GM19468 (cell line): ENCODE results near the gene DGKB.
"Not testable (repeated sequence)": the region's sequence is repeated elsewhere in the genome, so short reads cannot be mapped to it uniquely, and the experiment has no call there.

Experiments
- ATAC-seq: cut with Tn5 transposase; IDR thresholded peaks from one replicate; pipeline ENCODE4 v1.9.1; 2021; ENCODE audit warnings: mild to moderate bottlenecking, moderate library complexity, moderate number of reproducible peaks; ENCODE audit not compliant: unreplicated experiment; ENCODE audit errors: extremely low read depth

Gene DGKB

DNA sequence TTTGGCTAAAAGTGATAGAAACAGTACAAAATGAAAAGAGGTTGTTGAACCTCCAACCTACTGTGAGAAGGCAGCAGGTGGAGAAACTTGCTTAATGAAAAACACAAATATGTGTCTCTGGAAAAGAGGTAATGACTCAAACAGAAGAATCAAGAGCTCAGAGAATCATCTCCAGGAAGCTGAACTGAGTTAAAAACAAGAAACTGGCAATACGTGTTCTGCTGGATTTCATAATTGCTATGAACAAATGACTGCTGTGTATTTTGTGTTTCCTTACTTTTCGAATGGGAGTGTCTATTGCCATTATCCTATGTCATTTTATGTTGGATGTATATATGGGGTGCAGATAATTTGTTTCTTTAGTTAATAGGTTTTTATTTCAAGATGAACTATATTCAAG lies 401.1 kb downstream of the DGKB start:
- ATAC-seq: no peak

DNA sequence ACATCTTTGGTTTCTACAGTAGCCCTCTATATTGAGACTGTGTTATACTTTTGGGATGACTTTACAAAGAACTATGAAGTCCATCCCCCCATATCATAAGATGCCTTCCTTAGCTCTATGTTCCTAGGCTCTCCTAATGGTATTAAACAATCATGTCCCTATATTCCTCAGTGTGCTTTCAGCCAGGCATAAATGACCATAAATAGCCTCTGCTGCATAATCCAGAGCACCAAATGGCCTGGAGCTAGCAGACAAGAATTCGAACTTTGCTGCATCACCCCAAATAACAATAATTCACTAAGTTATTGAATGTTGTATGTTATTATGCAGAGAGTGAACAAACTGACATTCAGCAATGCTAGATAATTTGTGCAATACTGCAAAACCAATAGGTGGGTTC lies 405.2 kb downstream of the DGKB start:
- no peak for ATAC-seq

- ATAC-seq: no peak
These were observed 406.9 kb downstream of the DGKB start for GRCh38 chr7:14495633-14496032.

- no peak for ATAC-seq
These were observed 414.7 kb downstream of the DGKB start for GRCh38 chr7:14487701-14488395.

- no peak for ATAC-seq
These were observed 418.9 kb downstream of the DGKB start for GRCh38 chr7:14483663-14484062.

DNA sequence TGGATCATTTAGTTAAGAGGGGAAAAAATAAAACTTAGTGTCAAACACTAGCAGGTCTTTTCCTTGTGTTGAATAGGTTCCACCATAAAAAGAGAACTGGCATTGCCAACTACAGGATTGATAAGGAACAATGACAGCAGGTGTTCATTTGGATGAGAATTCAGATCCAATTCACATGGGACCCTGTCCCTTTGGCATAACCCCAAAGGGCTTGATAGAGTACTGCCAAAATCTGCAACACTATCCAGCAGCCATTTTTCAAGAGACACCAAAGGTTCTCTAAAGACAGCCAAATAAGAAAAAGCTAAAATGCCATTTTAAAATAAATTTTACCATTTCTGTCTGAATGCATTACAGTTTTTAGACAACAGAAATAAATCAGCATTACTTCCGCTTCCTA lies 422.3 kb downstream of the DGKB start:
- ATAC-seq: no peak

- ATAC-seq: no peak
These were observed 423.6 kb downstream of the DGKB start for GRCh38 chr7:14478834-14479510.

DNA sequence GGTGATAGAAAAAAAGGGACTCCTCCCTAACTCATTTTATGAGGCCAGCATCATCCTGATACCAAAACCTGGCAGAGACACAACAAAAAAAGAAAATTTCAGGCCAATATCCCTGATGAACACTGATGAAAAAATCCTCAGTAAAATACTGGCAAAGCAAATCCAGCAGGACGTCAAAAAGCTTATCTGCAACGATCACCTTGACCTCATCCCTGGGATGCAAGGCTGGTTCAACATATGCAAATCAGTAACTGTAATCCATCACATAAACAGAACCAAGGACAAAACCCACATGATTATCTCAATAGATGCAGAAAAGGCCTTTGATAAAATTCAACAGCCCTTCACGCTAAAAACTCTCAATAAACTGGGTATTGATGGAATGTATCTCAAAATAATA lies 440.8 kb downstream of the DGKB start:
- not testable (repeated sequence) for ATAC-seq

- ATAC-seq: not testable (repeated sequence)
These were observed 443.7 kb downstream of the DGKB start for GRCh38 chr7:14458846-14459245.

DNA sequence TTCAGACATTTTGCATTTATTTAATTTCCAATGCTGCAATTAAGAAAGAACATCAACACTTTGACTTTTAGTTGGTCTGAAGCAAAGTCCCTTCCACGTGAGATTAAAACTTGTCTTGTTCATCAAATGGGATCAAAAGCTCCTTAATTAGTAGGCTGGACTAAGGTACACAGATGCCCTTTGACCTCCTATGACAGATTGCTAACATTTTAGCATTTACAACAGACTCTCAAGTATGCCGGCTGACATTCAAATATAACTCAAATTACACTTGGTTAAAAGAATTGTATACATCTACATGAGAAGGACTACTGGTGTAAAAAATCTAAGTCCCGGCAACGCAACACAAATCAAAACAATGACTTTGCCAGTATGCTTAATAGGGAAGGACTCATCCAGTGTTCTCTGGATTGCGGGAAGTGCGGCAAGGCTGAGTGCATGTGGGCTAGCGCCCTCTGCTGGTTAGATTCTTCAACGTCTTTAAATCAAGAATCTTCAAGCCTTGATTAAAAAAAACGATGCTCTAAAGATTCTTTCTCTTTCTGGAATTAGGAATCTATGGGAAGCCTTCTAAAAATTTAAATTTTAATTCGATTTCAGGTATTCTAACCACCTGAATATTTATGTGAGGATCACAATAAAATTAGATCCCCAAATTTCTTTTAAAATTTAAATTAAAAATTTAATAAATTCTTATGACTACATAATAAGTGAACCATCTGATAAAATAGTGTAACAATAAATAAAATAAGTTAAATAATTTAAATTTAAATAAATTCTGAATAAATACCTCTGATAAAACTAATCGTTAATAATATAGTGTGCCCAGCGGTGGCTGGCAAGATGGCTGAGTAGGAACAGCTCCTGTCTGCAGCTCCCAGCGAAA lies 444.7 kb downstream of the DGKB start:
- ATAC-seq: no peak

DNA sequence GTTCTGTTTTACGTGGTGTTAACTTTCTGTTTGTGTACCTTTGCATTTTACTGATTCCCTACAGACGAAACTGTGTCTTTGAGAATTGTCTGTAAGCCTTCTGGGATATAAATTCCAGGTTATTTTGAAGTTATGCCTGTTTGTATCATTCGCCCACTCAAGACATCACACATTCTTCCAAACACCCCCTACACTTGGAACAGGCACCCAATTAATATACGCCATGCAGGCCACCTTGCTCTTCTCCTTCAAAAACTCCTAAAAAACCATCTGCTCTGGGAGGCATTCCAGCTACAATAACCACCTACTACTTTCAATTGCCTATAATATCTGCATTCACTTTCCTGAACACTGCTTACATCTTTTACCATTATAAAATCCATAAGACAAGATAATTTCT lies 453.3 kb downstream of the DGKB start:
- ATAC-seq: no peak

DNA sequence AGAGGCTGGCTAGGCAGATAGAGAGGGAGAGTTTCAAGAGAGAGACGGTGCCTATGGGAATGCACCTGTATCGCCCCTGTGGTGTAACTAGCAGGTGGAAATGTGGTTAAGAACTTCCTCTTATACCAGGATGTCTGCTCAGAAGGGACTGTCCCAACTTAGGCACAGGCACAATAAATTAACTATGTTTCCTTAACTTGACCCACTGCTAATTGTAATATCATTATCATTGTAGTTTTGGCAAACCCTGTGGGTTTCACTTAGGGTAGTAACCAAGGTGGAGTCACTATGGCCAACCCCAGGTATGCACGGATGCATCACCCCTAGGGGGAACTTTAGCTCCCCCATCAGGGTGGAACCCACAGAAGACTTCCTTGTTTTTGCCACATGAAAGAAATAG lies 455.7 kb downstream of the DGKB start:
- no peak for ATAC-seq

GRCh38 chr7:14446219-14446618 lies 456.3 kb downstream of the DGKB start:
- ATAC-seq: no peak

DNA sequence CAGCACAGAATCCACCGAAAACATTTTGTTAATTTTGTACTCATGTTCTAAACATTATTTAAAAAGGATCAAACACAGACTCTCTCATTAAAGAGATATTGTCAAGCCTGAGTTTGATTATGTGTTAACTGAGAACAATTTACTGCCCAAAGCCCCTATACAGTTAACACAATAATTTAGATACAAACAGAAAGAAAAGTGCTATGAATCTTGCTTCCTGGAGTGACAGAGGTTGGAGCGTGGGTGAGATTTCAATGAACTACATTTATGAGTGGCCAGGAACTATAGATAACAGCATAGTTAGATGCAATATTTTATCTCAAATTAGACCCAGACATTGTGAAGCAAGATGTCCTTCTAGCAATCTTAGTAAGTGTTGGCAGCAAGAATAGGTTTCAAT lies 464.2 kb downstream of the DGKB start:
- ATAC-seq: no peak

DNA sequence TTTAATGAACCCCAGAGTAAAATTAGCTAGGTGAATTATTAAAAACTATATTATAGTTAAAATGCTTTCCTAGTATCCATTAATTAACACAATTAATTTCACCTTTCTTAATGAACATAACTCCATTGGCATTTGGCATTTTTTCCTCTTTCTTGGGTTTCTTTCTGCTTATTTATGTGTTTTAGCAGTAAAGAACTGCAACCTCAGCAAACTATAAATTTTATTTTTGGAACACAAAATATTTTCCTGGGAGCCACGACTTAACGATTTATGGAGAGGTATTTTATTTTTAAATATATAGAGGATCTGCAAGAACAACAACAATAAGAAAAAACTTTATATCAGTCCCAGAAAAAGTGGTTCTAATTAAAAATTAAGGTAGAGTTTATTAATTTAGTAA lies 465.7 kb downstream of the DGKB start:
- ATAC-seq: no peak

- no peak for ATAC-seq
These were observed 469.6 kb downstream of the DGKB start for GRCh38 chr7:14432924-14433323.

GRCh38 chr7:14430926-14431325 lies 471.6 kb downstream of the DGKB start:
- ATAC-seq: no peak

DNA sequence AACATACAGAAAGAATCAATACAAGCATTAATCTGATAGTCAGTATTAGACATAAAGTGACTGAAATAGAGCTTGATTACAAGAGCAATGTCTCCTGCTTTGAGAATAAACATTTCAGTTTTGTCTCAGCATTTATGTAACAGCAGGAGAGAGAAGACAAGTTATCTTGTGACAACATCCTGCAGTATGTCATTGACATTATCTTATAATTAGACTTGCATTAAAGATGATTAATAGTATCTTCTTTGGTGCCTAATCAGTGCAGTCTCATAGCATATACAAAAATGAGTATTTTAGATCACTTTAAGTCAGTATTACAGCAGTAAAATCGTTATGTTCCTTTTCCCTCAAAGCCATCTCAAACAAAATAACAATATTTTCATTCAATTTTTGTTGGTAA lies 477.0 kb downstream of the DGKB start:
- ATAC-seq: no peak

DNA sequence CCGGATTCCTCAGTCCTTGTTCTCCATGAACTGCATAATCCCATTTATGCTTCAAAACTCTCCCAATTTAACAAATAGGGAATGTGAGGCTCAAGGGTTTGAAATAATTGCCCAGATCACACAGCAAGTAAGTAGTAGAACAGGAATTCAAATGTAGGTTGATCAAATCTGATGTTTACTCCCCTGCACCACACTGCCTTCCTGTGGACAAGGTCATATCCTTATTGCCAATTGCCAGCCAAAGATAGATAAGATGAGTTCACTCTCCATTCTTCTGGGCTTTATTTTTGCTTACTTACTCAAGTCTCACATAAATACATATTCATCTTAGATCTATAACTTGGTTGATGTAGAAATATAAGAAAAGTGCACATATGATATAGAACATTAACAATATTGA lies 477.9 kb downstream of the DGKB start:
- no peak for ATAC-seq

DNA sequence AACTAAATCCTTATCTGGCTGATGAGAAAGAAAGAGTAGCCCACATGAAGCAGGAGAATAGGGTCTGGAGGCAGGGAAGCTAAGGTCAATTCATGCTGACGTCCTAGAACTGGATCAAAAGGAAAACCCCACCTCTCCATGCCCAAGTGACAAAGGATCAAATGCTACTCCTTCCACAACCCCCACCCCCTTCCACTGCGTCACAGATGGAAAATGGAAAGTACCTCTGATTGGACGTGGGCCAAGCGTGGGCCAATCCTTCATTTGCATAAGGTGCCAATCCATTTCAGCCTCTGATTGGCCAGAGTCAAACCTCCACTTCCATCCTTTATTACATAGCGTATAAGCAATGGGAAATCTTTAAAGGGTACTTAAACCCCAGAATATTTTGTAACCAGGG lies 481.8 kb downstream of the DGKB start:
- no peak for ATAC-seq

- ATAC-seq: no peak
These were observed 483.0 kb downstream of the DGKB start for GRCh38 chr7:14419531-14419930.
